OCI-LY3 (cell line): ENCODE measurements around the gene SYNE3.

Source experiments
- H2AFZ ChIP-seq: fragments of 200-600, 300-600 bp; shearing (Covaris generic); 2 replicates; pipeline ENCODE4 v1.6.0; 2014; ENCODE audit warnings: antibody characterized with exemption, low read depth, low read length
- H3K27ac ChIP-seq: fragments of 200-600, 300-600 bp; sonication (generic); 2 replicates; pipeline ENCODE4 v1.5.1; 2014; ENCODE audit warnings: mild to moderate bottlenecking, low read length, moderate library complexity, mixed read lengths
- H3K27me3 ChIP-seq: fragments of 200-600, 300-600 bp; sonication (generic); 2 replicates; pipeline ENCODE4 v1.6.1; 2014; ENCODE audit warnings: low read depth, low read length, mixed read lengths
- H3K36me3 ChIP-seq: fragments of 200-600, 300-600 bp; sonication (generic); replicated peaks from 2 replicates; pipeline ENCODE3; 2014; ENCODE audit warnings: low read depth, low read length, mixed read lengths
- H3K4me1 ChIP-seq: fragments of 300-600, 200-600 bp; sonication (generic); 2 replicates; pipeline ENCODE4 v1.6.1; 2014; ENCODE audit warnings: low read length, mixed read lengths
- H3K4me2 ChIP-seq: fragments of 200-600, 300-600 bp; sonication (generic); 2 replicates; pipeline ENCODE4 v1.6.1; 2014; ENCODE audit warnings: low read length, mixed read lengths
- H3K4me3 ChIP-seq: fragments of 300-600, 200-600 bp; sonication (generic); 2 replicates; pipeline ENCODE4 v1.5.1; 2014; ENCODE audit warnings: antibody characterized with exemption, mild to moderate bottlenecking, low read length, moderate library complexity
- H3K79me2 ChIP-seq: fragments of 300-600, 200-600 bp; shearing (Covaris generic); 2 replicates; pipeline ENCODE4 v1.6.1; 2014; ENCODE audit warnings: mild to moderate bottlenecking, low read length, mixed read lengths
- H3K9ac ChIP-seq: fragments of 300-600, 200-600 bp; shearing (Covaris generic); 2 replicates; pipeline ENCODE4 v1.6.0; 2014; ENCODE audit warnings: mild to moderate bottlenecking, low read length, moderate library complexity
- H3K9me3 ChIP-seq: fragments of 200-600, 300-600 bp; shearing (Covaris generic); 2 replicates; pipeline ENCODE4 v1.6.1; 2014; ENCODE audit warnings: low read length, mixed read lengths; ENCODE audit not compliant: insufficient read depth
- H4K20me1 ChIP-seq: fragments of 200-600, 300-600 bp; sonication (generic); 2 replicates; pipeline ENCODE4 v1.6.1; 2016; ENCODE audit warnings: low read length, mixed read lengths; ENCODE audit not compliant: insufficient read depth
- CTCF ChIP-seq: fragments of 200-600, 300-600 bp; sonication (generic); IDR thresholded peaks from 2 replicates; pipeline ENCODE4 v1.5.1; 2014; ENCODE audit warnings: antibody characterized with exemption, low read length, low read depth
- EZH2phosphoT487 ChIP-seq: fragments of 200-600 bp; shearing (Covaris generic); IDR thresholded peaks from 2 replicates; pipeline ENCODE4 v1.6.1; 2018; ENCODE audit warnings: antibody characterized with exemption, mixed run types, low read depth

Gene SYNE3

GRCh38 chr14:95526483-95527386 is 10.3 kb upstream of the SYNE3 start:
- H3K79me2 ChIP-seq, result peaks cover 28% of the 10 kb centered on the region
- H3K27me3 ChIP-seq, result no peaks in the 10 kb centered on the region
- peaks cover 15% of the 10 kb centered on the region for H3K36me3 ChIP-seq
- H2AFZ ChIP-seq, result no peak overlapping the region
- peaks cover 48% of the 10 kb centered on the region for H3K4me1 ChIP-seq
- no peak overlapping the region for H3K4me3 ChIP-seq
- H4K20me1 ChIP-seq, result peaks cover 7% of the 10 kb centered on the region
- no peaks in the 10 kb centered on the region for H3K9me3 ChIP-seq
- no peak overlapping the region for H3K9ac ChIP-seq
- no peak overlapping the region for H3K27ac ChIP-seq
- TF ChIP-seq EZH2phosphoT487 (no peak), CTCF (no peak)
- H3K4me2 ChIP-seq, result no peak overlapping the region

GRCh38 chr14:95525999-95526398 is 9.5 kb upstream of the SYNE3 start:
- H3K4me3 ChIP-seq, result no peak overlapping the region
- H3K4me1 ChIP-seq, result peaks cover 47% of the 10 kb centered on the region
- H3K36me3 ChIP-seq, result peaks cover 10% of the 10 kb centered on the region
- peaks cover 7% of the 10 kb centered on the region for H4K20me1 ChIP-seq
- no peak overlapping the region for H3K4me2 ChIP-seq
- peaks cover 20% of the 10 kb centered on the region for H3K79me2 ChIP-seq
- TF ChIP-seq EZH2phosphoT487 (no peak), CTCF (no peak)
- H2AFZ ChIP-seq, result no peak overlapping the region
- H3K27me3 ChIP-seq, result no peaks in the 10 kb centered on the region
- H3K9me3 ChIP-seq, result no peaks in the 10 kb centered on the region
- no peak overlapping the region for H3K27ac ChIP-seq
- no peak overlapping the region for H3K9ac ChIP-seq

- Histone ChIP-seq H3K4me3 (no peak overlapping the region), H3K4me1 (peaks cover 56% of the 10 kb centered on the region), H3K36me3 (peaks cover 7% of the 10 kb centered on the region), H3K9ac (no peak overlapping the region), H3K79me2 (peaks cover 9% of the 10 kb centered on the region), H3K4me2 (no peak overlapping the region), H2AFZ (no peak overlapping the region), H3K9me3 (no peaks in the 10 kb centered on the region), H4K20me1 (no peaks in the 10 kb centered on the region), H3K27ac (no peak overlapping the region), H3K27me3 (no peaks in the 10 kb centered on the region)
- no peak for TF ChIP-seq CTCF
- no peak for TF ChIP-seq EZH2phosphoT487
These were observed 8.5 kb upstream of the SYNE3 start for GRCh38 chr14:95524706-95525512.
